HG02943 (cell line): ENCODE results near the gene VEZT.

ENCODE experiments used
- ATAC-seq: cut with Tn5 transposase; IDR thresholded peaks from one replicate; pipeline ENCODE4 v1.9.1; 2021; ENCODE audit warnings: mild to moderate bottlenecking, low read depth, moderate library complexity; ENCODE audit not compliant: unreplicated experiment

VEZT gene

GRCh38 chr12:95248604-95249360, 31.2 kb downstream of the VEZT start:
- no peak for ATAC-seq

- no peak for ATAC-seq
Observed at GRCh38 chr12:95253386-95253785, 35.8 kb downstream of the VEZT start.

DNA sequence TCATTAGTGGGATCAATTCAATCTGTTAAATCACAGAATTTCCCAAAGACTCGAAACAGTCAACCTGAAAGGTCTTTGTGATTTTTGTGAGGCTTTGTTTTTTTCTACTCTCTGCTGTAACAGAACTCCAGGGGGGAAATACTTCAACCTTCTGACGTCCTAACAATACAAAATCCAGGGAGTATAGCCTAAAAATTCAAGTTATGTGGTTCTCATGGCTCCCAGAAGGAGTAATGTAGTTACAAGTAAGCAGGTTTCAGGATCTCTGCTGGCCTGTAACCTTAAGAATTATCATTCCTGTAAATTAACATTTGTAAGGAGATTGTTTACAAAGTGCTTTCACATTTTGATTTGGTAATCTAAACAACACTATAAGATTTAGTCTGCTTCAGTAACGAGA, 39.9 kb downstream of the VEZT start:
- no peak for ATAC-seq

- ATAC-seq, result no peak
Observed at GRCh38 chr12:95258151-95258550, 40.5 kb downstream of the VEZT start.

DNA sequence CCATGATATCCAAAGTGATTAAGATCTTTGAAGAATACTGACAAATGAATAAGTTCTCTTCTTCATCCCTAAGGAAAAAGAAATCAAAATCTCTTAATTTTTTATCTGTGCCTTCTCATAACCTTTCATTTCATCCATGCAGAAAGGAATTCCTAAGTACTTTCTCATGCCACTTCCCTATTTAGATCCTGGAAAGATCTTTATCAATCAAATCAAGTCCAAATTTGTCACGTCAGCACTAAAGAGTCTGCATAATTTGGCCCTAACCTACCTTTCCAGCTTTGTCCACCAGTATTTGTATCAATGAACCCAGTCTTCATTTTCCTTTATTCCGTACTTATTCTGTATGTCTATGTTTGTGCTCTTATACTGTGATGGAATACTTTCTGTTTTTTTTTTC, 41.2 kb downstream of the VEZT start:
- no peak for ATAC-seq

GRCh38 chr12:95259368-95259767, 41.8 kb downstream of the VEZT start:
- ATAC-seq, result no peak

DNA sequence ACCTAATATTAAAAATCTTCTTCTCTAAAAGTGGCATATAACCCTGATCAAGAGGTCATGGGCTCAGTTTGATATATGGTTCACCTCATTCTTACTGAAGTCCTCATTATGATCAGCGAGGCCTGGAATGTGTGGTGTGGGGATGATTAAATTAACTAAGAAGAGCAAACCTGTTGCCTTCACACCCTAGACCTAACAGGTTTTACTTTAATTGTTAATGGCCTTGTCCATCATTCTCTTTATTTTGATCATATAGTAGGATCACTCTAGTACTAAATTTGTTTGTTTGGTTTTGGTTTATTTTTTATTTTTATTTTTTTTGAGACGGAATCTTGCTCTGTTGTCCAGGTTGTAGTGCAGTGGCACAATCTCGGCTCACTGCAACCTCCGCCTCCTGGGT, 43.5 kb downstream of the VEZT start:
- no peak for ATAC-seq

GRCh38 chr12:95262808-95263207, 45.2 kb downstream of the VEZT start:
- no peak for ATAC-seq

- ATAC-seq, result no peak
Observed at GRCh38 chr12:95265765-95266164, 48.2 kb downstream of the VEZT start.

GRCh38 chr12:95266254-95266653, 48.6 kb downstream of the VEZT start:
- no peak for ATAC-seq

GRCh38 chr12:95269892-95270291, 52.3 kb downstream of the VEZT start:
- no peak for ATAC-seq

DNA sequence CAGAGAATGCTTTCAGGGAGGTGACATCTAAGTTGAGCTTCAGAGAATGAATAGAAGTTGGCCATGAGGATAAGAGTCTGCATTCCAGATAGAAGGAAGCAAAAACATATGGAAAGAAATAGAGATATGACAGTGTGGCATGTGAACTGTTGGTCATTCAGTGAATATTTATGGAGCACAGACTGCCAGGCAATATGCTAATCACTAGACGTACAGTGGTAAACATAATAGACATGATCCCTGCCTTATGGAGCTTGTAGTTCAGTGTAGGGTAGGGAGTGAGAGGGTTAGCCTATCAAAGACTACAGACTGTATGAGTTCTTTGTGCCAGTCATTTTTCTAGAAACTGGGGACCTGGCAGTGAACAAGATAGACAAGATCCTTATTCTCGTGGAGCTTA, 53.9 kb downstream of the VEZT start:
- ATAC-seq, result no peak

DNA sequence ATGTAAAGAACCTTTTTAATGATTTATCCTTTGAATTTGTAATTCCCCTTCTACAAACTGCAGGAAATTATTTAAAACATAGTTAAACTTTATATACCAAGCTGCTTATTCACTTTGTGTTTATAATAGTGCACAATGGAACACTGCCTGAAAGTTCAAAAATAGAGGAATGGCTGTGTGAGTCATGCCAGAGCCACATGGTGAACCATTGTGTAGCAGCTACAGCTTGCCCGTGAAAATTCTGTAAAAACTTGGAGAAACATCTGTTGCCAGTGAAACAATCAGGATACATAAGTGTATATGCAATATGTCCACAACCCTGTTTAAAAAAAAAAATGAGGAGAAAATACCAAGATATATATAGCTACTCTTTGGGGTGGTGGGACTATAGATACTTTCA, 59.5 kb downstream of the VEZT start:
- no peak for ATAC-seq

DNA sequence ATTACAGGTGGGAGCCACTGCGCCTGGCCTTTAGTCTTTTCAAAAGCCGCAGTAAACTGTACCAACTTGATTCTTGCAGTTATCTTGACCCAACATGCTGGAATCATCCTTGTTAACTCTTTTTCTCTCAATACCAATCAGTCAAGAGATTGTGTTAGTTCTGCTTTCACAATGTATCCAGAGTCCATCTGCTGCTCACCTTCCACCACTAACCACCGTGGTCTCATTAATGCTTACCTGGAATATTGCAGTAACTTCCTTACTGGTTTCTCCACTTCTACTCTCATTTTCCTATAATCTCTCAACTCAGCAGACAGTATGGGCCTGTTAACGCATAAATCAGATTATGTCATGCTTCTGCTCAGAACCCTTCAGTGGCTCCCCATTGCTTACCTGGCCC, 62.2 kb downstream of the VEZT start:
- ATAC-seq, result no peak

DNA sequence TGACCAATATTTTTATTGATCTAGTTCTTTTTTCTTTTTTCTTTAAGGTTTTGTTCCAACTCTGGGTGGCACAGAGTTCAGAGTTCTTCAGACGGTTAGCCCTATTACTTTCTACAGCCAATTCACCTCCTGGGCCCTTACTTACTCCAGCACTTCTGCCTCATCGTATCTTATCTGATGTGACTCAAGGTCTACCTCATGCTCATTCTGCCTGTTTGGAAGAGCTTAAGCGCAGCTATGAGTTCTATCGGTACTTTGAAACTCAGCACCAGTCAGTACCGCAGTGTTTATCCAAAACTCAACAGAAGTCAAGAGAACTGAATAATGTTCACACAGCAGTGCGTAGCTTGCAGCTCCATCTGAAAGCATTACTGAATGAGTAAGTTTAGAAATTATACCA, 64.7 kb downstream of the VEZT start:
- ATAC-seq, result no peak

GRCh38 chr12:95283371-95283770, 65.8 kb downstream of the VEZT start:
- no peak for ATAC-seq

DNA sequence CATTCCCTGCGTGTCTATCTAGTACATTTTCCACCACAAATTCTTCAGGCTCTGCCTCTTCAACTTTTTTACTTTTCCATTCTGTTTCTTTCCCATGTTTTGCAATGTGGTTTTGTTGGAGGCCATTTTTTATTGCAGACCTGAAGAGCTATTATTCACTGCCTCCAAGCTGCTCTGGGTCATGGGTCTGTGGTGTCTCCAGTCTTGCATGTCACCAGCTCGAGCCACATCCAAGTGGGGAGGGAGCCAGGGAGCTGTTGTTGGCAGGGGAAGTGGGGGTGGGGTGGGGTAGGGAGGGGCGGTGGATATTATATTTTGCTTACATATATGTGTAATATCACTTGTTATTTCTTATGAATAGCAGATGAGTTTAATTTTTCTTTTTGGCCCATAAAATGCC, 69.1 kb downstream of the VEZT start:
- ATAC-seq, result no peak

GRCh38 chr12:95291501-95291900, 73.9 kb downstream of the VEZT start:
- no peak for ATAC-seq

DNA sequence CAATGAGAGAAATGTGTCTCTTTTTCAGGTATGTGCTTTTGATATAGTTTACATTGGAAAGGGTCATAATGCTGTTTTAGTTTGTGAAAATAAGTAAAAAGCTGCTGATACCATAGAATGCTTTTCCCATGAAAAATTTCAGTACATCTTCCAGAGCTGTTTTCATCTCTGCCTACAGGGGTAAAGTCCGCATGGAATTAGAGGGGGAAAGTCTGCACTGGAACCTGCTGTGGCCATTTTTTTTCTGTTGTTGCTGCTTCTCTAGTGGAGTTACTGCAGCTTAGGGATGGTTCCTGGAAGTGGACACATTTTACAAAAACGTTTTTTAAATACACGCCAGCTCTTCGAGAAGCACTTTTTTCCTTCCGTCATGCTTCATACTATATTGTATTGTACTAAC, 81.3 kb downstream of the VEZT start:
- ATAC-seq, result no peak

DNA sequence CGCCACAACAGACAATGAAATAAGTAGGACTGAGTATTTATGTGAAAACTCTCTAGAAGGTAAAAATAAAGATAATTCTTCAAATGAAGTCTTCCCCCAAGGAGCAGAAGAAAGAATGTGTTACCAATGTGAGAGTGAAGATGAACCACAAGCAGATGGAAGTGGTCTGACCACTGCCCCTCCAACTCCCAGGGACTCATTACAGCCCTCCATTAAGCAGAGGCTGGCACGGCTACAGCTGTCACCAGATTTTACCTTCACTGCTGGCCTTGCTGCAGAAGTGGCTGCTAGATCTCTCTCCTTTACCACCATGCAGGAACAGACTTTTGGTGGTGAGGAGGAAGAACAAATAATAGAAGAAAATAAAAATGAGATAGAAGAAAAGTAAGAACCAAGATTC, 82.7 kb downstream of the VEZT start:
- no peak for ATAC-seq

- no peak for ATAC-seq
Observed at GRCh38 chr12:95303476-95303875, 85.9 kb downstream of the VEZT start.

- no peak for ATAC-seq
Observed at GRCh38 chr12:95304673-95305198, 87.1 kb downstream of the VEZT start.

- no peak for ATAC-seq
Observed at GRCh38 chr12:95312656-95313055, 95.0 kb downstream of the VEZT start.
